AG08396 (cell line): Measurements from ENCODE around the gene DCAF10.
A peak's percentile ranks its signal among the peaks of the same experiment; 100 is the strongest.
"Not testable (repeated sequence)": the region's sequence is repeated elsewhere in the genome, so short reads cannot be mapped to it uniquely, and the experiment has no call there.

ENCODE experiments used
- DNase-seq: peaks from one replicate; pipeline ENCODE4 v3.0.0; 2012; ENCODE audit warnings: low spot score, mixed read lengths

The DCAF10 gene

DNA sequence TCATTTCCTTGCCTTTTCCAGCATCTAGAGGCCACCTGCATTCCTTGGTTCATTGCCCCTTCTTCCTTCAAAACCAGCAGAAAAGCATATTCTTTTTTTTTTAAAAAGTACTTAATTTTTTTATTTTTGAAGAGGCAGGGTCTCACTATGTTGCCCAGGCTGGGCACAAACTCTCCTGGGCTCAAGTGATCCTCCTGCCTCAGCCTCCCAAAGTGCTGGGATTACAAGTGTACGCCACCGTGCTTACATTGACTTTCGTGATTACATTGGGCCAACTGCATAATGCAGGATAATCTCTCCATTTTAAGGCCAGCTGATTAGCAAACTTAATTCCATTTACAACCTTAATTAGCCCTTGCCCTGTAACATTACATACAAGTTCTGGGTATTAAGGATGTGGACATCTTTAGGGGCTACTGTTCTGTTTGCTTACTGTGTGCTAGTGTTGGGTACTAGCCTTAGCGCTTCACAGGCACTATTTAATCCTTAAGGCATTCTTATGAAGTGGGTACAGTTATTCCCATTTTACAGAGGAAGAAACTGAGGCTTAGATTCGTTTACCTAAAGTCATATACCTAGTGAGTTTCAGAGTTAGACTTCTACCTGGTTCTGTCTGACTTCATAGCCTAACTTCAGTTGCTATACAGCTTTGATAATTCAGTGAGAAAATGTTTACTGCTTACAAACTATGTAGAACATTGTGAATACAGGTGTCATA, 69.6 kb downstream of the DCAF10 start:
- no peak for DNase-seq

DNA sequence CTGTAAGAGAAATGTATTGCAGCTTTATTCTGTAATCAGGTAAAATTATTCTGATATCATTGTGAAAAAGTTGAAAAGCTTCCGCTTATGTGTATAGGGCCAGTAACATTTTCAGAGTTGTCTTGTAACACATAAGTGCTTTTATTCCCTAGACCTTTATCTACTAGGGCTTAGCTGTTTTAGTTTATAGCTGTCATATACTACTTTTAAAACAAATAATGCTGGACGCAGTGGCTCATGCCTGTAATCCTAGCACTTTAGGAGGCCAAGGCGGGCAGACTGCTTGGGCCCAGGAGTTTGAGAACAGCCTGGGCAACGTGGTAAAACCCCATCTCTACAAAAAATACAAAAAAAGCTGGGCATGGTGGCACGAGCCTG, 70.2 kb downstream of the DCAF10 start:
- no peak for DNase-seq

- DNase-seq = no peak
Observed at GRCh38 chr9:37873955-37874354, 73.4 kb downstream of the DCAF10 start.

DNA sequence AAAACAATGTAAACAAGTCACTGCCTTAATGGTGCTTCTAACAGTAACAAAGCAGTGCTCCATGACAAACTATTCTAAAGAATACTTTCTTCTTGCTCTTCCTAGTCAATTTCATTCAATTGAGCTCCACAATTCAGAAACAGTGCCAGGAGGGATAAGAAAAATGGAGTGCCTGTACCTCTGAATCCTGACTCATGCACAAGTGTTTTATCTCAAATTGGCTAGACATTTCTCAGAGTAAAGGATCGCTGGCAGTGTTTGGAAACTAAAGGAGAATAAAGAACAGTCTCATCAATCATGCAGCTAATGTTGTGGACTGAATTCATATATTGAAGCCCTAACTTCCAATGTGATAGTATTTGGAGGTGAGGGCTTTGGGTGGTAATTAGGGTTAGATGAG, 75.8 kb downstream of the DCAF10 start:
- DNase-seq = no peak

DNA sequence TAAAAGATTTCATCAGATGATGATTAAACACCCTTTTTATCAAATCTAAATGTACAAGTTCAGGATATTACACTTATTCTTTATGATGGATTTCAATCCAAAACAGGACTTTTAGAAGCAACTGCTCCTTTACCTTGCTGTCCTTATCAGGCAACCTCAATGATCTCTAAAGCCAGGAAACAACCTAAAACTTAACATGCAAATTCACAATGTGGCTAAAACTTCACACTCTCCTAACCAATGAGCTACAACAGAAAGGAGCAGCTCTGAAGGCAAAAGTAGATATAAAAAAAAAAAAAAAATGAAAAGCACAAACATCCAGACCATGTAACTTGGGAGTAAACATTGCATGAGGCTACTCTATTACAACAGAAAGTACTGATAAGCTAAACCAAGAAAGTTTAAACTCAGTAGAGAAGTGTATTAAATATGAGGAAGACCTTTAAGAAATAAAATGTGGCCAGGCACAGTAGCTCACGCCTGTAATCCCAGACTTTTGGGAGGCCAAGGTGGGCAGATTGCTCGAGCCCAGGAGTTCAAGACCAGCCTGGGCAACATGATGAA, 80.4 kb downstream of the DCAF10 start:
- no peak for DNase-seq

GRCh38 chr9:37887977-37888583, 87.5 kb downstream of the DCAF10 start:
- DNase-seq = not testable (repeated sequence)

GRCh38 chr9:37889536-37889935, 88.9 kb downstream of the DCAF10 start:
- no peak for DNase-seq

DNA sequence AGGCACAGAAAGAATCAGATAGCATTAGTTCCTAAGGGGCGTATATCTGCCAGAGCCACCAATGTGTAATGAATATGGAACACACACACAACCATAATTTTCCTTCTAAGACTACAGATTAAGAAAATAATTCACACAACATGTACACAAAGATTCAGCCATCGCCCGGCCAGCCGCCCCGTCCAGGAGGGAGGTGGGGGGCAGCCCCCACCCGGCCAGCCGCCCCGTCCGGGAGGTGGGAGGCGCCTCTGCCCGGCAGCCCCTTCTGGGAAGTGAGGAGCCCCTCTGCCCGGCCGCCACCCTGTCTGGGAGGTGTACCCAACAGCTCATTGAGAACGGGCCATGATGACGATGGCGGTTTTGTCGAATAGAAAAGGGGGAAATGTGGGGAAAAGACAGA, 90.4 kb downstream of the DCAF10 start:
- not testable (repeated sequence) for DNase-seq

- no peak for DNase-seq
Observed at GRCh38 chr9:37892063-37892462, 91.5 kb downstream of the DCAF10 start.

DNA sequence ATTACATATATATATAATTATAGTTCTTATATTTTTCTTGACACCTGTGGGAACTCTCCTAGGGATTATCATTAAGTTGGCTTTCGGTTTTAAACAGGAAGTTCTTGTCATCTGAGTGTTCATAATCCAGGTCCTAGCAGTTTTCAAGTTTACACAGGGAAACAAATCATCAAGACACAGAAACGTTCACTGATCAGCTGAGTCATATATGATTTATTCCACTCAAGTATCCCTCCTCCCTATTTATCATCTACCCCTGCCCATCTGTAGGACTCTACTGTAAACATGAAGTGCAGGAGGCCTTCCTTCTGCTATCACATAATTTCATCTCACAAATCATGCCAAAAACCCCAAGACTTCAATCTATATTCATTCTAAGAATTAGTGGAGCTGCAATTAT, 97.1 kb downstream of the DCAF10 start:
- DNase-seq = peak; percentile 30

DNA sequence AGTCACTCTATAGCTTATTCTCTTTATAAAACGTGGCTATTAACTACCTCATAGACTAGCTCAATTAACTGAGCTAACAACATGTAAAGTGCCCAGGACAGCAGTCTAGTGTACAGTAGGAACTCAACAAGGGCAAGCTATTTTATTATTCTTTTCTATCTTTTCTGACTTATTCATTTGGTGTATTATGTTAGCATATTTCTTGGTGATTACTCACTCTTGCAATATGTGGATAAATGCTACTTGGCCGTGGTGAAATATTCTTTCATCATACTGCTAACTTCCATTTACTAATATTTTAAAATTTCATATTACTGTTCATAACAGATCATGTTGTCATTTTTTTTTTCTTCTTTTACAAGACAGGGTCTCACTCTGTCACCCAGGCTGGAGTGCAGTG, 98.4 kb downstream of the DCAF10 start:
- peak; percentile 55 for DNase-seq

DNA sequence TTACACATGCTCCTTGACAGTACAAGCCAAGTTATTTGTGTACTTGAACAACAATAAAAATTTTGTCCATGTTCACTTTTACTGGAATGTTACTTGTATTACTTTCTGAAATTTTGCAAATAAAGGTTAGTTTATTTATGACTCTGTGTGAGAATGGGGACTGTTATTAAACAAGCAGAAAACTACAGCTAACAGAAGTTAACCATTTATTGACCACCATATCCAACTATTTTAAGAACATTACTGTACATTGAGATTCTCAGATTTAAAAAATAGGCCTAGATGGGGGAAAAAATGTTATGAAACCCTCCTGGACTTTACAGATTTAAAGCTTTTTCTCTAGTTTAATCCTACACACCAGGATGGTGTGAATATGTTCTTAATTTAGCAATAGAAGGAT, 101.5 kb downstream of the DCAF10 start:
- DNase-seq = no peak

DNA sequence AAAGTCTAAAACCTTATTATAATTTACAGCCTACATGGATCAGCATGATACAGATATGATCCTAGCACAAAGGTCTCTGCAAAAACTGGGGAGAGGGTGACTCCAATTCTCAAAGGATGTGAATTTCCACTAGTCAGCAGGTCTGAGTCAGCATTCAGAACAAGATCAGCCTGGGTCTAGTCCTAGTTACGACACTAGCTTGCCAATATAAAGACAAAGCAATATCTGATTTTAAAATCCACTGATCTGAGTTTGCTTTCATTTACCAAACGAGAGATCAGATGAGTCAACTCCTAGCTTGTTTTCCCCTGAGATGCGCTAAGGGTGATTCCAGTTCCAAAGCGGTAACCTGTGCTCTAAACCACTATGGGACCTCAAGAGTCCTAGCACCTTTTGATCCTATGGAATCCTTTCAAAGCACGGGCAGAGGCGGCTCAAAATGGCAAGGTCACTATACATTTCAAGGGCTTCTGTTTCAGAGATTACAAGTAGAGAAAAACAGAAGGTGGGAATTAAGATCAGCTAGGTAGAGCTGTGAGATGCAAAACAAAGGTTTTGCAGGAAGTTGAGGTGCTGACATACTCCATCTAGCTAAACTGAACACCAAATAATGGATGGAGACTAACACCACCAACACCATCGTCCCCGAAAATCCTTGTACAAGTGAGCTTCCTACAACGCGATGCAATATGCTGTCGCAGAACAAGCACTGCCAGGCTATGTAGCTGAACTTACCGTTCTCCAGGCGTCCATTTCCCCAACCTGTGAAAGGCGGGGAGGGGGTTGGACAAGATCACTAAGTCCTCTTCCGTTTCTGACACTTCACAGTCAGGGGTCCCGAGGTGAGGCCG, 102.4 kb downstream of the DCAF10 start:
- peak; percentile 49 for DNase-seq

DNA sequence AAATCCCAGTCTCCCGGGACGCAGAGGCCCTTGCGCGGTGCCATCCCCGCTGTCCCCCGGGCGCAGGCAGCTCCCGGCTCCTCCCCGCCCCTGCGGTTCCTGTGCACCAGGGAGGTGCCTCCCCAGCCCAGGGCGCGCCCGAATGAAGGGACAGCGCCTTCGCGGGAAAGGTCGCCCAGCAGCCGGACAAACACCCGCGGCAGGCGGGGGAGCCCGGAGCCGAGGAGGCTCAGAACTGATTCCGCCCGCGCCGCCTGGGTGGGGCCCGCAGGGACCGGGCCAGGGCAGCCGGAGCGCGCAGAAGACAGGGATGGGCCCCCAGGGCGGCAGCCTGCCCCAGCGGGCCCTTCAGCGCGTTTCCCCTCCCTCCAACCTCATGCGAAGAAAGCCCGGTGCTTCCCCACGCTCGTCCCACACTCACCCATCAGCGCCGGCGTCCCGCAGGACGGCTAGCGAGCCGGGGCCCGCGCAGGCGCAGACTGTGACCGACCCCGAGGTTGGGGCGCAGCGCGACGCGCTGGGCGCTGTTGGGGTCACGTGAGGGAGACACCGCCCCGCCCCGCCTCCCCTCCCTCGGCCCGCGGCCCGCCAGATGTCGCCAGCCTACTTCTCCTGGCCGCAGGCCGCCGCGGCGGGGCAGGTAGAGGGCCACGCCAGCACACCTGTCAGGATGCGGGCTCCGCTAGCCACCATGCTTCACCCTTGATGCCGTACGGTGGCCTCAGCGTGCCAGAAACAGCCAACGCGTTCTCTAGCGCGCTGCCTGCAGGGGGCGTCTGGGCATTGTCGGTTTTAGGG, 103.2 kb downstream of the DCAF10 start, which contains the start of gene SLC25A51:
Gene SLC25A51, minus strand, starts transcription at position 481 of the 798 bp plus-strand sequence. CDS start 15,577 bp downstream, outside the sequence.
- peak; percentile 97 for DNase-seq

- DNase-seq = peak; percentile 44
Observed at GRCh38 chr9:37904445-37905130, 104.0 kb downstream of the DCAF10 start.

- DNase-seq = no peak
Observed at GRCh38 chr9:37905131-37905505, 104.5 kb downstream of the DCAF10 start.

- DNase-seq = no peak
Observed at GRCh38 chr9:37905776-37906175, 105.2 kb downstream of the DCAF10 start.

- DNase-seq = no peak
Observed at GRCh38 chr9:37906312-37907239, 106.0 kb downstream of the DCAF10 start.

GRCh38 chr9:37908283-37908682, 107.7 kb downstream of the DCAF10 start:
- DNase-seq = no peak

- DNase-seq = no peak
Observed at GRCh38 chr9:37908698-37909186, 108.1 kb downstream of the DCAF10 start.
